Activated CD4-positive, alpha-beta T cell treated with anti-CD3 and anti-CD28 coated beads for 36 hours (primary cell): ENCODE measurements around the gene GRN. TPM values are rescaled to one million over a fixed set of nuclear protein-coding genes. Genes with fewer than 3 reads are reported as not detected.
"Not testable (repeated sequence)": the region's sequence is repeated elsewhere in the genome, so short reads cannot be mapped to it uniquely, and the experiment has no call there.

Experiments used
- ATAC-seq: fragments of 200-7000 bp; cut with Tn5 transposase; one replicate; pipeline ENCODE4 v1.10.0; 2021; ENCODE audit warnings: mild to moderate bottlenecking, moderate library complexity
- CTCF ChIA-PET: fragments of 350-600 bp; sonication (Branson Sonifier 250); formaldehyde crosslinking; loops from one replicate; lab custom pipeline; 2021; ENCODE audit warnings: antibody characterized with exemption; lab: Charles Lee
- POLR2A ChIA-PET: fragments of 350-600 bp; sonication (Branson Sonifier 250); formaldehyde crosslinking; loops from one replicate; lab custom pipeline; 2021; ENCODE audit warnings: antibody characterized with exemption, inconsistent platforms; lab: Charles Lee
- DNase-seq: peaks from one replicate; pipeline ENCODE4 v3.0.0-alpha.2; 2020
- H3K27ac Mint-ChIP-seq: one replicate; pipeline ENCODE4 v1.8.0; 2021; ENCODE audit warnings: mixed read lengths
- H3K27me3 Mint-ChIP-seq: one replicate; pipeline ENCODE4 v1.8.0; 2021; ENCODE audit warnings: mixed read lengths
- H3K36me3 Mint-ChIP-seq: one replicate; pipeline ENCODE4 v1.8.0; 2021; ENCODE audit warnings: low read depth, mixed read lengths
- H3K4me1 Mint-ChIP-seq: one replicate; pipeline ENCODE4 v1.8.0; 2021; ENCODE audit warnings: mixed read lengths
- H3K4me3 Mint-ChIP-seq: one replicate; pipeline ENCODE4 v1.8.0; 2021; ENCODE audit warnings: mild to moderate bottlenecking, moderate library complexity, mixed read lengths
- H3K9me3 Mint-ChIP-seq: one replicate; pipeline ENCODE4 v1.8.0; 2021; ENCODE audit warnings: low read depth, mixed read lengths
- intact Hi-C, 2 experiments: fragments of 100-400 bp; cut with DNase I in 1 of 2; cut with micrococcal nuclease in 1 of 2; formaldehyde crosslinking; loops; one replicate each; pipeline versions ENCODE4 v1.14.2 to v1.15.1; 2022 to 2024; cut with DNase I, micrococcal nuclease
- total RNA-seq, 2 experiments: library from RNA; stranded (reverse); gene quantifications; one replicate each; pipeline ENCODE4 v1.2.3, GENCODE V29; 2021

Gene GRN
- total RNA-seq, 2 experiments from 2014 or later = 35.4 to 68.0 TPM

- no peak overlapping the region for H3K27ac Mint-ChIP-seq
Observed at GRCh38 chr17:44346064-44346844, 1.2 kb downstream of the GRN start.

GRCh38 chr17:44347206-44348055, 2.3 kb downstream of the GRN start:
- H3K36me3 Mint-ChIP-seq, intact Hi-C loops, ATAC-seq, H3K9me3 Mint-ChIP-seq, H3K27me3 Mint-ChIP-seq, DNase-seq, H3K27ac Mint-ChIP-seq, H3K4me3 Mint-ChIP-seq: not testable (repeated sequence)
- peaks cover 11% of the 10 kb centered on the region for H3K4me1 Mint-ChIP-seq
- POLR2A ChIA-PET = interaction anchor here (0.9 kb wide), 1 partner anchor 138 kb away, joined by 3 read pairs; no protein-coding TSS in a partner anchor
- CTCF ChIA-PET = interaction anchor here (0.6 to 1.4 kb wide), 6 partner anchors 13 to 469 kb away, joined by 3 to 5 read pairs (median 4); no protein-coding TSS in a partner anchor

More at GRCh38 chr17:44346064-44346844, 1.2 kb downstream of the GRN start:
- Mint-ChIP-seq H3K4me1 (peaks cover 11% of the 10 kb centered on the region), H3K4me3 (peak overlapping the region; percentile 87), H3K36me3 (no peaks in the 10 kb centered on the region), H3K27me3 (no peaks in the 10 kb centered on the region), H3K9me3 (no peaks in the 10 kb centered on the region)
- ChIA-PET POLR2A (interaction anchor here (0.5 to 0.7 kb wide), 2 partner anchors 23 to 429 kb away, joined by 3 read pairs; no protein-coding TSS in a partner anchor), CTCF (interaction anchor here (0.6 to 3.2 kb wide), 19 partner anchors 8 to 171 kb away, joined by 3 to 40 read pairs (median 4); partner anchors contain the start of genes FAM171A2, SLC25A39, TMUB2 and UBTF)
- intact Hi-C loops = no loop called here
- DNase-seq = no peak
- no peak for ATAC-seq

GRCh38 chr17:44348234-44348987, 3.3 kb downstream of the GRN start:
- H3K27ac Mint-ChIP-seq = no peak overlapping the region
- intact Hi-C loops = no loop called here
- ChIA-PET POLR2A (interaction anchor here (0.9 kb wide), 1 partner anchor 139 kb away, joined by 3 read pairs; no protein-coding TSS in a partner anchor), CTCF (interaction anchor here (0.8 to 3.9 kb wide), 4 partner anchors 12 to 138 kb away, joined by 4 to 19 read pairs (median 5); no protein-coding TSS in a partner anchor)
- H3K27me3 Mint-ChIP-seq = no peaks in the 10 kb centered on the region
- DNase-seq = no peak
- peaks cover 11% of the 10 kb centered on the region for H3K4me1 Mint-ChIP-seq
- no peak for ATAC-seq
- H3K4me3 Mint-ChIP-seq = no peak overlapping the region
- H3K36me3 Mint-ChIP-seq = peaks cover 3% of the 10 kb centered on the region
- H3K9me3 Mint-ChIP-seq = no peaks in the 10 kb centered on the region

- intact Hi-C loops = no loop called here
- H3K9me3 Mint-ChIP-seq = no peaks in the 10 kb centered on the region
Observed at GRCh38 chr17:44348988-44349364, 3.9 kb downstream of the GRN start.

GRCh38 chr17:44349553-44350070, 4.5 kb downstream of the GRN start:
- peaks cover 11% of the 10 kb centered on the region for H3K4me1 Mint-ChIP-seq
- ChIA-PET POLR2A (no interaction called here), CTCF (interaction anchor here (1.0 to 3.9 kb wide), 7 partner anchors 12 to 163 kb away, joined by 3 to 25 read pairs (median 4); partner anchors contain the start of gene FAM171A2)
- H3K9me3 Mint-ChIP-seq = no peaks in the 10 kb centered on the region
- H3K27ac Mint-ChIP-seq = no peak overlapping the region
- intact Hi-C loops = loop anchor here in 1 of 2 experiments (1.0 kb wide), 1 partner anchor 139 kb away; no protein-coding TSS in a partner anchor
- no peak overlapping the region for H3K4me3 Mint-ChIP-seq
- ATAC-seq (no peak), DNase-seq (no peak)
- peaks cover 3% of the 10 kb centered on the region for H3K36me3 Mint-ChIP-seq
- H3K27me3 Mint-ChIP-seq = no peaks in the 10 kb centered on the region

More at GRCh38 chr17:44348988-44349364, 3.9 kb downstream of the GRN start:
- H3K27ac Mint-ChIP-seq = no peak overlapping the region
- ChIA-PET POLR2A (no interaction called here), CTCF (interaction anchor here (3.9 kb wide), 1 partner anchor 139 kb away, joined by 19 read pairs; no protein-coding TSS in a partner anchor)
- ATAC-seq = no peak
- no peak for DNase-seq
- H3K4me1 Mint-ChIP-seq = peaks cover 11% of the 10 kb centered on the region
- H3K27me3 Mint-ChIP-seq = no peaks in the 10 kb centered on the region
- H3K36me3 Mint-ChIP-seq = peaks cover 3% of the 10 kb centered on the region
- no peak overlapping the region for H3K4me3 Mint-ChIP-seq

GRCh38 chr17:44350733-44351226, 5.7 kb downstream of the GRN start:
- Mint-ChIP-seq H3K27ac (no peak overlapping the region), H3K27me3 (no peaks in the 10 kb centered on the region), H3K4me1 (peaks cover 4% of the 10 kb centered on the region), H3K9me3 (no peaks in the 10 kb centered on the region), H3K36me3 (peaks cover 3% of the 10 kb centered on the region), H3K4me3 (no peak overlapping the region)
- intact Hi-C loops = loop anchor here in 1 of 2 experiments (1.0 kb wide), 1 partner anchor 140 kb away; no protein-coding TSS in a partner anchor
- ChIA-PET CTCF (interaction anchor here (0.5 to 3.9 kb wide), 16 partner anchors 9 to 261 kb away, joined by 3 to 25 read pairs (median 3); partner anchors contain the start of gene FAM171A2), POLR2A (interaction anchor here (0.5 kb wide), 1 partner anchor 19 kb away, joined by 3 read pairs; no protein-coding TSS in a partner anchor)
- ATAC-seq (peak; percentile 86), DNase-seq (peak; percentile 86)

- intact Hi-C loops = no loop called here
- H3K4me1 Mint-ChIP-seq = no peaks in the 10 kb centered on the region
- H3K9me3 Mint-ChIP-seq = no peaks in the 10 kb centered on the region
- no peak overlapping the region for H3K27ac Mint-ChIP-seq
- no peak overlapping the region for H3K4me3 Mint-ChIP-seq
- ATAC-seq (no peak), DNase-seq (no peak)
- POLR2A ChIA-PET = no interaction called here
- CTCF ChIA-PET = interaction anchor here (0.5 to 3.9 kb wide), 13 partner anchors 10 to 261 kb away, joined by 3 to 25 read pairs (median 3); partner anchors contain the start of gene FAM171A2
- peaks cover 3% of the 10 kb centered on the region for H3K36me3 Mint-ChIP-seq
- no peaks in the 10 kb centered on the region for H3K27me3 Mint-ChIP-seq
Observed at GRCh38 chr17:44351464-44351863, 6.4 kb downstream of the GRN start.

- Mint-ChIP-seq H3K4me1 (no peaks in the 10 kb centered on the region), H3K4me3 (no peak overlapping the region), H3K27me3 (no peaks in the 10 kb centered on the region), H3K27ac (no peak overlapping the region), H3K9me3 (no peaks in the 10 kb centered on the region), H3K36me3 (peaks cover 3% of the 10 kb centered on the region)
- ChIA-PET POLR2A (no interaction called here), CTCF (interaction anchor here (0.6 to 3.9 kb wide), 7 partner anchors 9 to 566 kb away, joined by 3 to 25 read pairs (median 5); partner anchors contain the start of gene FAM171A2)
- ATAC-seq (no peak), DNase-seq (no peak)
- intact Hi-C loops = no loop called here
Observed at GRCh38 chr17:44351961-44352827, 7.1 kb downstream of the GRN start.

GRCh38 chr17:44352828-44353671, 7.9 kb downstream of the GRN start:
- ChIA-PET POLR2A (interaction anchor here (0.6 kb wide), 1 partner anchor 36 kb away, joined by 5 read pairs; no protein-coding TSS in a partner anchor), CTCF (interaction anchor here (0.5 to 3.3 kb wide), 8 partner anchors 7 to 152 kb away, joined by 3 to 19 read pairs (median 6); partner anchors contain the start of genes FAM171A2 and GRN)
- Mint-ChIP-seq H3K4me3 (peak overlapping the region; percentile 27), H3K9me3 (no peaks in the 10 kb centered on the region), H3K4me1 (no peaks in the 10 kb centered on the region), H3K36me3 (peaks cover 3% of the 10 kb centered on the region), H3K27me3 (no peaks in the 10 kb centered on the region), H3K27ac (no peak overlapping the region)
- intact Hi-C loops = no loop called here
- no peak for DNase-seq
- no peak for ATAC-seq
